Bone marrow (tissue), 2 donors: ENCODE data around the gene STAT1.
"Not testable (repeated sequence)": the region's sequence is repeated elsewhere in the genome, so short reads cannot be mapped to it uniquely, and the experiment has no call there.

Experiments used
- DNase-seq, 2 donors: peaks; one replicate each; lab custom pipeline; 2025; lab: John Stamatoyannopoulos, UW

Gene STAT1

DNA sequence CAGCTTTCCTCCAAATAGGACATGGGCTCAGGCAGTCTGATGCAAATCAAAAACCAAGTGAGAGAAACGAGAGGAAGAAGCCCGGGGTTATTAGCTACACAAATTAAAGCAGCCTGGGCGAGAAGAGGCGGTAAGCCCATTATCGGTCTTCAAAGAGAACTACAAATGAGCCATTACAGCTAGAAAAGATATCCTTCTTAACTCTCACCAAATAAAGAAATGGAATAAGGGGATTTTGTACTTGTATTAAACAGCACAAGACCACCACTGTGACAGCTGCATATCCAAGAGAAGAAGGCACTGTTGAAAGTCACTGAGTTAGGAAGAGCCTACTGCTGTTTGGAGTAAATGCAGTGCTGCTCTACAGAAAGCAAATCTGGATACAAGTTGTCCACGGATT is 32.6 kb downstream of the STAT1 start:
- no peak for DNase-seq

DNA sequence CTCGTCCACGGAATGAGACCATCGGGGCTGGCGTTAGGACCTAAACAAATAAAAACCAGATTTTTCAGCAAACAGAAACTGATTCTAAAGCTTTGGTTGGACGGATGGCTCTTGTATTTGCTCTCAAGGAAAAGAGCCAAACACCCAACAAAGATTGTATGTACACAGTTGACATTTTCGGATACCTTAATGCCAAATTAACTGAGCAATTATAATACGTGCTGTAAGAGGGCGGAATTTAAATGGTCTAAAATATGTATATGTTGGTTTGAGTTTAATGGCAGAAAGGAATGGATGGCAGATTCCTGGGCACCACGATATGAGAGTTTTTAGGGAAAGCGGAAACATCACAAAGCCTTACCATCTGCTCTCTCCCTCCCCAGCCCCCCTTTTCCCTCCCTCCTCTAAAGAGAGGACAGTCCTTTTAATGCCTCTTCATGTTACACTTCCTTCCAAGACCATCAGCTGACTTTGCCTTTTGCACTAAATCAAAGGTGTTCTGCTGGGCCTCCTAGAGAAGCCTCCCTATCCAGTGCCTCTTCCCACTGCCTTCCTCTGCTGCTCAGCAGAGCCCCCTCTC is 33.3 kb downstream of the STAT1 start:
- DNase-seq = no peak

GRCh38 chr2:190979906-190980629 is 33.9 kb downstream of the STAT1 start:
- peak in 1 of 2 donors; percentile 27 for DNase-seq

- DNase-seq = no peak
Observed at GRCh38 chr2:190978389-190979053, 35.5 kb downstream of the STAT1 start.

DNA sequence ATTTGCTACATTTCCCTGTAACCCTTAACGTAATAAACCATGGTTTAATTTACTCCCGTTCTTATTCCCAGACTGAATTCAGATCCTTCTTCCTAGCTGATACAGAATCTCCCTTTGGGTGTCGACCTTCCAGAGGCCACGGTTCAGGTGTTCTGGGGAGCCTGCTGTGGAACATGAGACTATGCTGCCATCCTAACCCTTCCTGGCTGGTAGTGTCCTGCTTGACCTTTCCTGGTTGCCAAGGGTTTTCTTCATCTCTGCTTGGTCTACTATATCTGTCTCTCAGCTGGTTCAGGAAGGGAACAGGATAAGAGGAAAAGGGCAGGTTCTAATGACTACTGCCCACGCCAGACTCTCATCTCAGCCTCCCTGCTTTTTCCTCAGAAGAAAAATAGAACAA is 36.5 kb downstream of the STAT1 start:
- no peak for DNase-seq

GRCh38 chr2:190976521-190976920 is 37.5 kb downstream of the STAT1 start:
- no peak for DNase-seq

- DNase-seq = no peak
Observed at GRCh38 chr2:190974629-190975361, 39.2 kb downstream of the STAT1 start.

- no peak for DNase-seq
Observed at GRCh38 chr2:190973726-190974628, 40.0 kb downstream of the STAT1 start.

DNA sequence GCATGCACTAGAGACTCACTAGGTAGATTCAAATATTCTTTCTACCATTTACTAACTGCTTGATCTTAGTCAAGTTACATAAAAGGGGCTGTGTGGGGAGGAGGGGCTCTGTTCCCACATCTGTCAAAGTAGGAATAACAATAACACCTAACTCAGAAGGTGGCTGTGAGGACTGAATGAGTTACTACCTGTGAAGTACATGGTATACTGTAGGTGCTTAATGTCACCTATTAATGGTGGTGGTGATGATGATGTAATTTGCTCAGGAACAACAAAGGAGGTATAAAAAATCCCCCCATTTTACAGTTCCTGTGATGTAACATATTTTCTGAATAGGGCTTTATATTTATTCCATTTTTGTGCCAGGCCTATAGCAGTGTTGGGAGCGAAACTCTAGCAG is 40.7 kb downstream of the STAT1 start:
- no peak for DNase-seq

GRCh38 chr2:190972846-190973245 is 41.1 kb downstream of the STAT1 start:
- DNase-seq = no peak

DNA sequence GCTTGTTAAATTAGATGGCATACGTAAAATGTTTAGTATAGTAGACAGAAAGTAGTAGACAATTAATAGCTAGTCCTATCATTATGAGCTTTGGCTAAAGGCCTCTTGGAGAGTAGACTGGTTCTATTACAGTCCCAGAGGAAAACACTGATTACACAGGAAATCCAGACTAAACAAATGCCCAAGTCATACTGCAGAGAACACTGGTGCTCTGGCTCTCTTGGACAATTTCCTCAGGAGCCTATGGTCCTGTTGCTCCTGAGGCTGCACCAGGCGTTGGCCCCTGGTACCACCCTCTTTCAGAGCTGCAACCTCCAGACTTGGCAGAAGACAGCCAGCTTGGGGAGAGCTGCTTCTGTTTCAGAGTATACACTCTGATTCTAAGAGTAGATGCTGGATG is 41.8 kb downstream of the STAT1 start:
- DNase-seq = no peak

- DNase-seq = peak in 1 of 2 donors; percentile 48
Observed at GRCh38 chr2:190970873-190971506, 43.0 kb downstream of the STAT1 start.

- no peak for DNase-seq
Observed at GRCh38 chr2:190970160-190970559, 43.8 kb downstream of the STAT1 start.

DNA sequence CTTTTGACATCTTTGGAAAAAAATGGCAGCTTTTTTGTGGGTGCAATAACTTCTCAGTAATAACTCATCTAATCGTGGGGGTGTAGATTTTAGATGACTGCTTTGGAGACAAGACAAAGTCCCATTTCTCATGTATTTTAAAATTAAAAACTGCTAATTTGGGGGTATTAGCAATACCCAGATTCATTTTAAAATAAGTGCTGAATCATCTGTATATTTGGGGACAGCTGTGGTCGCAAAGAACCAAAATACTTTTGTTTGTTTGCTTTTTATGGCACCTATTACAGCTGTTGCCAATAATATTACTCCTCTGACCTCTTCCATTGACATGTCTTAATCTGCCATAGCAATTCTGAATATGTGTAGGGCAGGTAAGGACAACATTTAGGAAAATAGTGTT is 45.4 kb downstream of the STAT1 start:
- DNase-seq = no peak

DNA sequence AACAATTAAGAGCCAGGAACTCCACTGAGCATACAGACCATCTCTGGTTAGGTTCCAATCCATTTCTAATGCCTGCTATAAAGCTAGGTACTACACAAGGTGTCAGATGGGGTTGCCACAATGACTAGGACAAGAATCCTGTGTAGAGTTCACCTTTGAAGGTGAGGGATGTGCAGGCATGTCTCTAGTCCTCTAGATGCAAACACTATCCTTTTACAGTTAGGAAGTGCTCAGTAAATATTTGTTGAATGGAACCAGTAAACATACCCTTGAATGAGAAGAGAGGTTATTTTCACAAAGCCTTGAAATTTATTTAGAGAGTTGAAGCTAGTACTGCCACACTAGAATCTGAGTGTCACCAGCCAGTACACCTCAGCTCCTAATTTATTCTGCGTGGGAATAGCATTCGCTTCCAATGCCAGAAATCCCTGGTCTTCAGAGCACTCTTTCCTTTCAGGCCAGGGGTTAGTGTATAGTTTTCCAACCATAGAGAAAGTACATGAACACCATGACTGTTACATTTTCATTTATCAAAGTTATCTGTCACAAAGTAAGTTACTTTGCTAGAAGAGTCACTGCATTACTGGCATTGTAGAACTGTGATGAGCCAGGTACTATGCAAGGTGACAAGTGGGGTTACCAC is 48.3 kb downstream of the STAT1 start:
- no peak for DNase-seq

- DNase-seq = no peak
Observed at GRCh38 chr2:190964170-190964795, 49.7 kb downstream of the STAT1 start.

DNA sequence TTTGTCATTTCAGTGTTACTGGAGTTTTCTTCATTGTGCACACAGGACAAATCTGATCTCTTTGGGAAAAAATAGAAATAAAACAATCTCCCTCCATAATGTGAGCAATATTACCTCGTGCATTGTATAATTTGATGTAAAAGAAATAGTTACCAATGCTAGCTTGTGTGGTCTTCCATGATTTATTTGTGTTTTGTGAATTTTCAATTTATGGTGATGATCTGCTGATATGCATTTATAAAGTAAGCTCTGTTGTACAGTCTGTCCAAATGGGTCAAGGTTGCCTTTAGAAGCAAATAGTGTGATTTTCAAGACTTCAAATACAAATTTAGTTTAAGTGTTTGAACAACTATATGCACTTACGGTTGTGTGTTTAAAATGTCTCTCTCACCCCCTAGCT is 50.9 kb downstream of the STAT1 start:
- no peak for DNase-seq

GRCh38 chr2:190961918-190962487 is 52.0 kb downstream of the STAT1 start:
- DNase-seq = no peak

- not testable (repeated sequence) for DNase-seq
Observed at GRCh38 chr2:190961117-190961516, 52.9 kb downstream of the STAT1 start.
